Measurements from ENCODE around the gene CLK2. TPM values are rescaled to one million over a fixed set of nuclear protein-coding genes. Genes with fewer than 3 reads are reported as not detected.

The CLK2 gene
- total and polyA plus RNA-seq, 2 of the 8 experiments (the other 6 are each of a cell fraction or from before 2014, with no cell fraction given), result 62.2 to 76.0 TPM

DNA sequence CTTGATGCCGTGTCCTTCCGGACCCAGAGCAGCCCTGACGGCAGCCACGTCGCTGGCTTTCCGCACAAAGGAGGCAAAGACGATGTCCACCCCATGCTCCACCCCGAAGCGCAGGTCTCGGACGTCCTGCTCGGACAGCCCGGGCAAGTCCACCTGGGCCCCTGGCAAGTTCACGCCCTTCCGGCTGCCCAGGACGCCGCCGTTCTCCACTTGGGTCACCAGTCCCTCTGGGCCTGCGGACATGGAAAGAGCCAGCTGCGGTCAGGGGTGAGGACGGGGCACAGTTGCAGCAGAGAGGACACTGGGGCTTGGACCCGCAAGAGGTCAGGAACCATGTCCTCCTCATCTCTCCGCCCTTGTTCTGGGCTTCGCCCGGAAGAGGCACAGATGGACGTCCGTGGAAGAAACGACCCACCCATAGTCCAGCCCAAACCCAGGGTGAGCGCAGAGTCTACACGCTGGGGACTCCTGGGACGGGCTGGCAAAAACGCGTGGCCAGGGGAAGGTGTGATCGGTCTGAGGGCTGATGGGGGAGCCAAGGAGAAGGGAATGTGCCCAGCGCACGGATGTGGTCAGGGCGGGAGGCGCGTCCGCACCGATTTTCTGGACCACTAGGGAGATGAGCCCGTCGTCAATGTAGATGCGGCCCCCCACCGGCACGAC lies 21.3 kb upstream of the CLK2 start (continued):
- TF ChIP-seq, protein P1, sequence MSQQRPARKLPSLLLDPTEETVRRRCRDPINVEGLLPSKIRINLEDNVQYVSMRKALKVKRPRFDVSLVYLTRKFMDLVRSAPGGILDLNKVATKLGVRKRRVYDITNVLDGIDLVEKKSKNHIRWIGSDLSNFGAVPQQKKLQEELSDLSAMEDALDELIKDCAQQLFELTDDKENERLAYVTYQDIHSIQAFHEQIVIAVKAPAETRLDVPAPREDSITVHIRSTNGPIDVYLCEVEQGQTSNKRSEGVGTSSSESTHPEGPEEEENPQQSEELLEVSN (IDR thresholded peaks at IDR 0.05), result peak; percentile 43
- TF ChIP-seq GABPA (IDR thresholded peaks at IDR 0.05; ENCODE audit: borderline replicate concordance, insufficient read depth, low read length) (no peak), NRF1 (IDR thresholded peaks at IDR 0.05; ENCODE audit: low read depth, low read length) (no peak), YY1 (IDR thresholded peaks at IDR 0.05; ENCODE audit: low read depth, low read length) (no peak)

Data from H1 (cell line).